Epithelial cell of umbilical artery (primary cell): Measurements from ENCODE around the gene FGD1. TPM values are rescaled to one million over a fixed set of nuclear protein-coding genes. Genes with fewer than 3 reads are reported as not detected.

ENCODE experiments used
- total RNA-seq: library from RNA; depleted of rRNA; stranded (reverse); fragments of >200 nt; gene quantifications from 2 replicates; pipeline ENCODE4 v1.2.3, GENCODE V29; 2014

Gene FGD1
- total RNA-seq = 1.3 and 2.3 TPM in 2 replicates

GRCh38 chrX:54495814-54496516 is at the start of gene FGD1:
Gene FGD1 (minus strand): TSS chrX:54496234. CDS start chrX:54495432, 802 bp downstream.

GRCh38 chrX:54529552-54530356 is 33.7 kb upstream of the FGD1 start, which contains the start of gene GNL3L:
Gene GNL3L (plus strand): TSS chrX:54530219. CDS start chrX:54532567, 2,348 bp downstream.

GRCh38 chrX:54439960-54440871 is 55.8 kb downstream of the FGD1 start, which contains the start of gene TSR2:
Gene TSR2 (plus strand): TSS chrX:54440404. CDS start chrX:54440422, 18 bp downstream.

Other genes starting within 250 kb of the FGD1 start
- 0.97 and 1.8 TPM in 2 replicates for gene WNK3, start 138.2 kb downstream of the FGD1 start, total RNA-seq
- gene TSR2, start 55.8 kb downstream of the FGD1 start, total RNA-seq = 10.7 and 16.3 TPM in 2 replicates
- 32.5 and 34.4 TPM in 2 replicates for gene GNL3L, start 34.0 kb upstream of the FGD1 start, total RNA-seq